AML-193 (cell line): ENCODE results near the gene CNTN6.

Experiments
- DNase-seq, 2 experiments: peaks; one replicate each; lab custom pipeline; 2025; lab: John Stamatoyannopoulos, UW

CNTN6 gene

GRCh38 chr3:1092771-1093170 lies at the start of gene CNTN6:
TSS of gene CNTN6 (plus strand) at chr3:1093024. CDS start at chr3:1148009, 54,985 bp downstream.
- DNase-seq = no peak

GRCh38 chr3:1048558-1048957 lies 44.3 kb upstream of the CNTN6 start:
- no peak for DNase-seq

GRCh38 chr3:1055870-1056269 lies 37.0 kb upstream of the CNTN6 start:
- no peak for DNase-seq

- no peak for DNase-seq
Measured at GRCh38 chr3:1056744-1057143, 36.1 kb upstream of the CNTN6 start.

- DNase-seq = no peak
Measured at GRCh38 chr3:1057436-1057835, 35.4 kb upstream of the CNTN6 start.

- DNase-seq = no peak
Measured at GRCh38 chr3:1068985-1069384, 23.8 kb upstream of the CNTN6 start.

- DNase-seq = no peak
Measured at GRCh38 chr3:1072041-1072440, 20.8 kb upstream of the CNTN6 start.

- no peak for DNase-seq
Measured at GRCh38 chr3:1079662-1080061, 13.2 kb upstream of the CNTN6 start.

GRCh38 chr3:1082108-1082507 lies 10.7 kb upstream of the CNTN6 start:
- DNase-seq = peak; percentile 28 to 35

- no peak for DNase-seq
Measured at GRCh38 chr3:1087066-1087560, 5.7 kb upstream of the CNTN6 start.

GRCh38 chr3:1088503-1088902 lies 4.3 kb upstream of the CNTN6 start:
- DNase-seq = no peak

GRCh38 chr3:1091286-1091685 lies 1.5 kb upstream of the CNTN6 start:
- no peak for DNase-seq

- DNase-seq = no peak
Measured at GRCh38 chr3:1092061-1092460, 763 bp upstream of the CNTN6 start.

GRCh38 chr3:1093217-1093616 lies 393 bp downstream of the CNTN6 start:
- no peak for DNase-seq

GRCh38 chr3:1103525-1103924 lies 10.7 kb downstream of the CNTN6 start:
- no peak for DNase-seq

- no peak for DNase-seq
Measured at GRCh38 chr3:1117843-1118473, 25.1 kb downstream of the CNTN6 start.

GRCh38 chr3:1131166-1131565 lies 38.3 kb downstream of the CNTN6 start:
- DNase-seq = no peak

GRCh38 chr3:1135194-1135593 lies 42.4 kb downstream of the CNTN6 start:
- DNase-seq = no peak

- no peak for DNase-seq
Measured at GRCh38 chr3:1138036-1138435, 45.2 kb downstream of the CNTN6 start.

GRCh38 chr3:1139071-1139470 lies 46.2 kb downstream of the CNTN6 start:
- no peak for DNase-seq

- no peak for DNase-seq
Measured at GRCh38 chr3:1147326-1147725, 54.5 kb downstream of the CNTN6 start.

- no peak for DNase-seq
Measured at GRCh38 chr3:1147819-1148218, 55.0 kb downstream of the CNTN6 start.

- DNase-seq = no peak
Measured at GRCh38 chr3:1164101-1164500, 71.3 kb downstream of the CNTN6 start.

- DNase-seq = no peak
Measured at GRCh38 chr3:1171320-1171719, 78.5 kb downstream of the CNTN6 start.
